ENCODE results near the gene PLCD3.

PLCD3 gene

DNA sequence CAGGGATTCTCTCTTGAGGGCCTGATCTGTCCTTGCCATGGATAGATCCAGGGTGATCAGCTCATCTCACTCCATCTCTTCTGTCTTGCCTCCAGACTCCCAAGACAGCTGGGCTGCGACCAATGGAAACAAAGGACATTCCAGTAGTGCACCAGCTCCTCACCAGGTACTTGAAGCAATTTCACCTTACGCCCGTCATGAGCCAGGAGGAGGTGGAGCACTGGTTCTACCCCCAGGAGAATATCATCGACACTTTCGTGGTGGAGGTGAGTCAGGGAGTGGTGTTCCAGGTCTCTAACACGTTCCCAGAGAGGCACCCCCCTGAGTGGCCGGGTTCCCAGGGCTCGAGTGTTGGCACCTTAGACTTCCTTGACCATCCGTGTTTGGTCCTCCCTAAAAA is 29.5 kb downstream of the PLCD3 start:
- H3K4me3 Mint-ChIP-seq = no peak overlapping the region
- peaks cover 51% of the 10 kb centered on the region for H3K36me3 Mint-ChIP-seq (ENCODE audit: low read depth)
- no peaks in the 10 kb centered on the region for H3K9me3 Mint-ChIP-seq
- DNase-seq (ENCODE audit: low spot score) = no peak
- no peaks in the 10 kb centered on the region for H3K27me3 Mint-ChIP-seq (ENCODE audit: low read depth)
- H3K4me1 Mint-ChIP-seq (ENCODE audit: low read depth) = no peaks in the 10 kb centered on the region
- H3K27ac Mint-ChIP-seq = no peak overlapping the region

DNA sequence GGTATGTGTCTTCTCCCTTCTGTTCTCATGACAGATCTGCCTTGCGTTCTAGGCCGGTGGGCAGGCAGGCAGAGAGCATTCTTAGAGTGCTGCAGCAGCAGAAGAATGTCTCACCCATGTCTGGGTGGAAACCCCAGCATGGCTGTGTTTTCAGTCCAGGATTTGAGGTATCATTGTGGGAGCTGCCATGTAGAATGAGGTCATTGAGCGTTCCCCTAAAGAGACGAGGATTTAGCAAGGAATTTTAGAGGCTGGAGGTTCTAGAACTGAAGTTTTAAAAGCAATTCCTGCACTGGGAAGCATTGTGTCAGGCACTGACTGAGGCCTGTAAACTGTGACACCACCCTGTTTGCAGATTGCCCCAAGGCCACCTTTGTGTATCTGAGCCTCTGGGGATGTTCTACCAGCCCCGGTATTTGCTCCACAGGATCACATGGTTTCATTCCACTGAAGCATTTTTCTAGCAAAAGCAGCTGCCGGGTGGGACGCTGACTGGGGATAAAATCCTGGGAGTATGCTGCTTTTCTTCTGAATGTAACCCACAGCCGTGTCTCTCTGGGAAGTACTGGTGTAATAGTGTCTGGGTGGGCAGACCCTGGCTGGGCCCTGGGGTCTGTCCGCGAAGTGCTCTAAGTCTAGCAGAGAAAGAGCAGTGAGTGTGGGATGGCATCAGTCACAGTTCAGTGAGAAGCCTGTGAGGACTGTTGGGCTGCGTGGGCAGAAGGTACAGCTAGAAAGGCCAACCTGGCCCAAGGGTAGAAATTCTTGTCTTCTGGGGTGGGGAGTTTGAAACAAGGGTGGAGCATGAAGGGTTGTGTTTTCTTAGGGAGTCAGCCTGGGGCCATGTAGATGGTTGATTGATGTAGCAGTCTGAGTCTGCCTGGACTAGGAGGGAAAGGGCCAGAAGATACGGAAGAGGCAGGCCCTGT is 30.2 kb downstream of the PLCD3 start:
- no peak overlapping the region for H3K4me3 Mint-ChIP-seq
- no peaks in the 10 kb centered on the region for H3K9me3 Mint-ChIP-seq
- H3K4me1 Mint-ChIP-seq (ENCODE audit: low read depth) = no peaks in the 10 kb centered on the region
- H3K36me3 Mint-ChIP-seq (ENCODE audit: low read depth) = peaks cover 54% of the 10 kb centered on the region
- no peak overlapping the region for H3K27ac Mint-ChIP-seq
- no peak for DNase-seq (ENCODE audit: low spot score)
- H3K27me3 Mint-ChIP-seq (ENCODE audit: low read depth) = no peaks in the 10 kb centered on the region

- H3K9me3 Mint-ChIP-seq = no peaks in the 10 kb centered on the region
- no peak for DNase-seq (ENCODE audit: low spot score)
- H3K4me3 Mint-ChIP-seq = no peak overlapping the region
- H3K4me1 Mint-ChIP-seq (ENCODE audit: low read depth) = no peaks in the 10 kb centered on the region
- no peaks in the 10 kb centered on the region for H3K27me3 Mint-ChIP-seq (ENCODE audit: low read depth)
- peaks cover 52% of the 10 kb centered on the region for H3K36me3 Mint-ChIP-seq (ENCODE audit: low read depth)
- H3K27ac Mint-ChIP-seq = no peak overlapping the region
Measured at GRCh38 chr17:45101546-45101882, 30.8 kb downstream of the PLCD3 start.

GRCh38 chr17:45098869-45099616 is 33.3 kb downstream of the PLCD3 start:
- DNase-seq (ENCODE audit: low spot score) = peak; percentile 62
- H3K4me3 Mint-ChIP-seq = no peak overlapping the region
- no peak overlapping the region for H3K27ac Mint-ChIP-seq
- no peaks in the 10 kb centered on the region for H3K27me3 Mint-ChIP-seq (ENCODE audit: low read depth)
- peaks cover 58% of the 10 kb centered on the region for H3K36me3 Mint-ChIP-seq (ENCODE audit: low read depth)
- no peaks in the 10 kb centered on the region for H3K9me3 Mint-ChIP-seq
- no peaks in the 10 kb centered on the region for H3K4me1 Mint-ChIP-seq (ENCODE audit: low read depth)

DNA sequence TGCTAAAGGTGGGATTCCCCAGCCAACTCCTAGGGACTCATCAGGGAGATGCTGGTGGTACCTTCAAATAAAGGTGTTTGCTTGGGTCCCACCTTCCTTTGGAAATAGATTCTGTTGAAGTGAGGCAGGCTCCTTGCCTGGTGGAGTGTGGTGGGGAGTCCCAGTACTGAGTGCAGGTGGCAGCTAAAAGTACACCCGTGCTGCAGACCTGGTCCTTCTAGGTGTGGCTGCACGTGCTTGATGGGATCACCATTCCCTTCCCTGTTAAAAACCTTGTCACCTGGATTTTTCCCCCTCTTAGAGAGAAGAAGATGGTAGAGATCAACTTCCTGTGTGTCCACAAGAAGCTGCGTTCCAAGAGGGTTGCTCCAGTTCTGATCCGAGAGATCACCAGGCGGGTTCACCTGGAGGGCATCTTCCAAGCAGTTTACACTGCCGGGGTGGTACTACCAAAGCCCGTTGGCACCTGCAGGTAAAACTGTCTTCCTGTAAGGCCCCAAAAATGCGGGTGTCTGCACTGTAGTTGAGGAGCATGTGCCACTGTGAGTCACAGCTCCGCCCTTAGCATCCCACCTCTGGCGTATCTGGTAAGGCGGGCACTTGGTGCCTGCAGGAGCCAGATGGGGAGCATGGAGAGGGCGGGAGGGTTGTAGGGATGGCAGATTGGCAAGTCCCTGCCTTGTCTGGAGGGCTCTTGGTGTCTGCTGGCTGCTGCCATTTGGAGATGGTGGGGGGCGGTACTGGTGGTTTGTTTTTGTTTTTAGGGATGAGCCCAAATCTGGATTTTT is 34.0 kb downstream of the PLCD3 start:
- no peak for DNase-seq (ENCODE audit: low spot score)
- no peak overlapping the region for H3K27ac Mint-ChIP-seq
- no peaks in the 10 kb centered on the region for H3K4me1 Mint-ChIP-seq (ENCODE audit: low read depth)
- no peaks in the 10 kb centered on the region for H3K27me3 Mint-ChIP-seq (ENCODE audit: low read depth)
- no peak overlapping the region for H3K4me3 Mint-ChIP-seq
- H3K36me3 Mint-ChIP-seq (ENCODE audit: low read depth) = peaks cover 58% of the 10 kb centered on the region
- no peaks in the 10 kb centered on the region for H3K9me3 Mint-ChIP-seq

DNA sequence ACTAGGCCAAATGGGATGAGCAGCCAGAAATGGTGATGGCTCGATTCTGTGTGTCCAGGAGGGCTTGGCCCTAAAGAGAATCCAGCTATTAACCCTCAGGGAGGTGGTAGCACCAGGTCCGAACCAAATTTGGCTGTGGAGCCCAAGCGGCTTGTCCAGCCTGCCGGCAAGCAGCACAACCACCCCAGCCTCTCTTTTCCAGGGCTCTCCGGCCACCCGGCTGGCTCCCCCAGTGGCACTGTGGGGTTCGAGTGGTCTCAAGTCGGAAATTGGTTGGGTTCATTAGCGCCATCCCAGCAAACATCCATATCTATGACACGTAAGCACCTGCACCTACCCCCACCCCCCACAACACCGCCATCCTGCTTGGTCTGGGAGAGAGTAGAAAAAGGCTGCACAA is 35.4 kb downstream of the PLCD3 start:
- H3K27me3 Mint-ChIP-seq (ENCODE audit: low read depth) = no peaks in the 10 kb centered on the region
- no peak overlapping the region for H3K4me3 Mint-ChIP-seq
- H3K4me1 Mint-ChIP-seq (ENCODE audit: low read depth) = no peaks in the 10 kb centered on the region
- peaks cover 56% of the 10 kb centered on the region for H3K36me3 Mint-ChIP-seq (ENCODE audit: low read depth)
- H3K27ac Mint-ChIP-seq = no peak overlapping the region
- H3K9me3 Mint-ChIP-seq = no peaks in the 10 kb centered on the region
- no peak for DNase-seq (ENCODE audit: low spot score)

GRCh38 chr17:45096141-45096540 is 36.2 kb downstream of the PLCD3 start:
- peaks cover 58% of the 10 kb centered on the region for H3K36me3 Mint-ChIP-seq (ENCODE audit: low read depth)
- no peak for DNase-seq (ENCODE audit: low spot score)

GRCh38 chr17:45093444-45094110 is 38.7 kb downstream of the PLCD3 start:
- peaks cover 61% of the 10 kb centered on the region for H3K36me3 Mint-ChIP-seq (ENCODE audit: low read depth)

More at GRCh38 chr17:45096141-45096540, 36.2 kb downstream of the PLCD3 start:
- H3K4me1 Mint-ChIP-seq (ENCODE audit: low read depth) = no peaks in the 10 kb centered on the region
- H3K27me3 Mint-ChIP-seq (ENCODE audit: low read depth) = no peaks in the 10 kb centered on the region
- H3K9me3 Mint-ChIP-seq = no peaks in the 10 kb centered on the region
- H3K4me3 Mint-ChIP-seq = no peak overlapping the region
- H3K27ac Mint-ChIP-seq = no peak overlapping the region

GRCh38 chr17:45092911-45093430 is 39.3 kb downstream of the PLCD3 start:
- no peaks in the 10 kb centered on the region for H3K4me1 Mint-ChIP-seq (ENCODE audit: low read depth)
- no peaks in the 10 kb centered on the region for H3K9me3 Mint-ChIP-seq
- peaks cover 60% of the 10 kb centered on the region for H3K36me3 Mint-ChIP-seq (ENCODE audit: low read depth)
- H3K27ac Mint-ChIP-seq = no peak overlapping the region
- H3K4me3 Mint-ChIP-seq = no peak overlapping the region
- H3K27me3 Mint-ChIP-seq (ENCODE audit: low read depth) = no peaks in the 10 kb centered on the region
- DNase-seq (ENCODE audit: low spot score) = no peak

More at GRCh38 chr17:45093444-45094110, 38.7 kb downstream of the PLCD3 start:
- no peaks in the 10 kb centered on the region for H3K9me3 Mint-ChIP-seq
- H3K27ac Mint-ChIP-seq = no peak overlapping the region
- no peak for DNase-seq (ENCODE audit: low spot score)
- H3K27me3 Mint-ChIP-seq (ENCODE audit: low read depth) = no peaks in the 10 kb centered on the region
- H3K4me1 Mint-ChIP-seq (ENCODE audit: low read depth) = no peaks in the 10 kb centered on the region
- H3K4me3 Mint-ChIP-seq = no peak overlapping the region

- DNase-seq (ENCODE audit: low spot score) = no peak
- Mint-ChIP-seq H3K36me3 (ENCODE audit: low read depth) (peaks cover 60% of the 10 kb centered on the region), H3K9me3 (no peaks in the 10 kb centered on the region), H3K27me3 (ENCODE audit: low read depth) (no peaks in the 10 kb centered on the region), H3K4me1 (ENCODE audit: low read depth) (no peaks in the 10 kb centered on the region), H3K4me3 (no peak overlapping the region), H3K27ac (no peak overlapping the region)
Measured at GRCh38 chr17:45091778-45092425, 40.4 kb downstream of the PLCD3 start.

DNA sequence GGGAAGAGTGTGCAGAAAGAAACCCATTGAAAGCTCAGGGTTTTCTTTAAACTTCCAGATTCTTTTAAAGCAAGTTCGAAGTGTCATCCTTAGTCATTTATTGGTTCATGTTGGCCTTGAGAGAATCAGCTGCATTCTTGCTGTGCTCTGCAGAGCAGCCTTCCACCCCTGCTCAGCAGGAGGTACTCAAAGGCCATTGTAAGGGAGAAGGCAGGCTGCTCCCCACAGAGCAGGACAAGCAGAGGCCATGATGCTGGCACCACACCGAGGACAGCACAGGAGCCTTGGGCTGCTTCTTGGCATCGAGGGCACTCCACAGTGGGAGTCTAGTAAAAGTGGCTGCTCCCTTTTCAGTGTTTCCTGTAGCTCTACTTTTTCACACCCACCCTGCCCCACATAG is 41.6 kb downstream of the PLCD3 start:
- no peaks in the 10 kb centered on the region for H3K4me1 Mint-ChIP-seq (ENCODE audit: low read depth)
- no peaks in the 10 kb centered on the region for H3K9me3 Mint-ChIP-seq
- DNase-seq (ENCODE audit: low spot score) = no peak
- no peak overlapping the region for H3K27ac Mint-ChIP-seq
- H3K36me3 Mint-ChIP-seq (ENCODE audit: low read depth) = peaks cover 57% of the 10 kb centered on the region
- no peaks in the 10 kb centered on the region for H3K27me3 Mint-ChIP-seq (ENCODE audit: low read depth)
- no peak overlapping the region for H3K4me3 Mint-ChIP-seq

- Mint-ChIP-seq H3K27me3 (ENCODE audit: low read depth) (no peaks in the 10 kb centered on the region), H3K4me3 (no peak overlapping the region), H3K4me1 (ENCODE audit: low read depth) (no peaks in the 10 kb centered on the region), H3K27ac (no peak overlapping the region), H3K36me3 (ENCODE audit: low read depth) (peaks cover 53% of the 10 kb centered on the region), H3K9me3 (no peaks in the 10 kb centered on the region)
- no peak for DNase-seq (ENCODE audit: low spot score)
Measured at GRCh38 chr17:45088741-45089140, 43.6 kb downstream of the PLCD3 start.

DNA sequence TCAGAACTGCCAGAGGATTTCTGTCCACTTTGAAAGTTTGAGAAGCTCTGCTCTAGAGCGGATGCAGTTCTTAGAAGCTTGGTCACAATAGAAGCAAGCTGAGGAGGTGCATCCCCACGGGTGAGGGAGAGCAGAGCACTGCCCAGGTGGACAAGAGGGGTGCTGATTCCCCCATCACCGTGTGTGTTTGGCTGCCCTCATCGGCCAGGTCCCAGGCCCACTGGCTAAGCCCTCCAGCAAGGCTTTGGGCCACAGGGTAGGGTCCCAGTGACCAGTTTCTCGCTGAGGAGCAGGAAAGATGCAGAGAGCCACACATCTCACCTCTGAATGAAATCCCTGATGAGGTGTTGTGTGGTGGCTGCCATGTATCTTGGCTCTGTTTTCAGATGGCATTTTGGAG is 44.3 kb downstream of the PLCD3 start:
- H3K27ac Mint-ChIP-seq = no peak overlapping the region
- no peak for DNase-seq (ENCODE audit: low spot score)
- H3K4me3 Mint-ChIP-seq = no peak overlapping the region
- no peaks in the 10 kb centered on the region for H3K9me3 Mint-ChIP-seq
- H3K36me3 Mint-ChIP-seq (ENCODE audit: low read depth) = peaks cover 48% of the 10 kb centered on the region
- H3K27me3 Mint-ChIP-seq (ENCODE audit: low read depth) = no peaks in the 10 kb centered on the region
- no peaks in the 10 kb centered on the region for H3K4me1 Mint-ChIP-seq (ENCODE audit: low read depth)

Measured in T-helper 2 cell treated with Interferon-gamma antibody and Interleukin-4, amounts not matched to agents 5 μg/mL and 100 μg/mL, for 36 hours (primary cell).